ENCODE data around the gene FAM193B. TPM values are rescaled to one million over a fixed set of nuclear protein-coding genes. Genes with fewer than 3 reads are reported as not detected.

Gene FAM193B
- total and polyA plus RNA-seq, 9 of the 15 experiments (the other 6 are each of a cell fraction or from before 2014, with no cell fraction given) = 4.4 to 76.4 (median 37.3) TPM

DNA sequence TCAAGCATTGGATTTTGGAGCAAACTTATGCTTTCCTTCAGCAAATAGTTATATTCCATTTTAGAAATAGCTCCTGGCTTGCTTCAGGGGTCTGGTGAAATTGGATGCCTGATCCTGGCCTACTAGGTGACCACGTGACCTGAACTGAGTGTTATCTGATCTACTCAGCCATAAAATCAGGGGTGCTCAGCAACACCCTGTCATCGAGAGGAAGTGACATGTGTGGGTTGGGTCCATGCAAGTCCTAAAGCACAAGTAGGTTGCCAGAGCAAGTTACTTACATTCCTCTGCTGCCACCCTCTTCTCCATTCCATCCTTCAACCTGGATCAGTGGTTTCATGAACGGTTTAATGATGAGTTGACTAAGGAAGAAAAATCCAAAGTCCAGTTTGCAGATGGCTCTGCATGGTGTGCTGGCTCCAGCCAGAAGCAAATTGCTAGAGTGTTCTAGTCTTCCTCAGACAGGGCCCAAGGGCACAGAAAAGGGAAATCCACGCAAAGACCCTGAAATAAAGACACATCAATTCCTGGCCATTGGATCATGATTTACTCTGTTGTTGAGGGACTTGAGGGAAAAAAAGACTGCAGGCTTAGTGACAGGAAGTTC is 2.8 kb upstream of the FAM193B start (continued):
- peak; percentile 71; the same call in 1 of the 2 replicates for TF ChIP-seq LEF1 (IDR thresholded peaks at IDR 0.05)
- peak; percentile 50 for TF ChIP-seq MYC (IDR thresholded peaks at IDR 0.05; ENCODE audit: low read depth, low read length)
- TF ChIP-seq MYC (CRISPR knock-in tag; IDR thresholded peaks at IDR 0.05; ENCODE audit: borderline replicate concordance, low read depth) = 0 out of 2 replicates have a peak, but pooled peaks have one; percentile 23
- no peak for TF ChIP-seq ZNF551 (CRISPR knock-in tag; IDR thresholded peaks at IDR 0.05)
- peak; percentile 47; the same call in 1 of the 2 replicates for TF ChIP-seq ZNF583 (CRISPR knock-in tag; IDR thresholded peaks at IDR 0.05)
- TF ChIP-seq CBX5 (IDR thresholded peaks at IDR 0.05; ENCODE audit: borderline replicate concordance, low read depth) = no peak
- TF ChIP-seq TOE1 (IDR thresholded peaks at IDR 0.05; ENCODE audit: borderline replicate concordance) = peak; percentile 99
- TF ChIP-seq TOE1 (CRISPR knock-in tag; IDR thresholded peaks at IDR 0.05; ENCODE audit: borderline replicate concordance, low read depth) = no peak
- peak; percentile 57 for TF ChIP-seq SMARCE1 (IDR thresholded peaks at IDR 0.05)
- peak; percentile 73 for TF ChIP-seq ETV1 (tag; conservative IDR thresholded peaks at IDR 0.05; ENCODE audit: low read depth)
- TF ChIP-seq TARDBP (IDR thresholded peaks at IDR 0.05) = no peak
- no peak for TF ChIP-seq FOXP1 (CRISPR knock-in tag; IDR thresholded peaks at IDR 0.05)
- TF ChIP-seq JUND (IDR thresholded peaks at IDR 0.05; ENCODE audit: borderline replicate concordance, low read depth, low read length) = peak; percentile 60; the same call in 1 of the 2 replicates
- peak; percentile 68; the same call in 1 of the 3 replicates for TF ChIP-seq JUND (tag; IDR thresholded peaks at IDR 0.05; ENCODE audit: borderline replicate concordance, low read depth, low read length)
- TF ChIP-seq DNMT1 (IDR thresholded peaks at IDR 0.05) = no peak
- TF ChIP-seq HDAC2 (IDR thresholded peaks at IDR 0.05) = peak; percentile 47; the same call in 1 of the 2 replicates
- TF ChIP-seq SMAD2 (IDR thresholded peaks at IDR 0.05; ENCODE audit: low read depth, low read length) = no peak
- TF ChIP-seq, protein P1, sequence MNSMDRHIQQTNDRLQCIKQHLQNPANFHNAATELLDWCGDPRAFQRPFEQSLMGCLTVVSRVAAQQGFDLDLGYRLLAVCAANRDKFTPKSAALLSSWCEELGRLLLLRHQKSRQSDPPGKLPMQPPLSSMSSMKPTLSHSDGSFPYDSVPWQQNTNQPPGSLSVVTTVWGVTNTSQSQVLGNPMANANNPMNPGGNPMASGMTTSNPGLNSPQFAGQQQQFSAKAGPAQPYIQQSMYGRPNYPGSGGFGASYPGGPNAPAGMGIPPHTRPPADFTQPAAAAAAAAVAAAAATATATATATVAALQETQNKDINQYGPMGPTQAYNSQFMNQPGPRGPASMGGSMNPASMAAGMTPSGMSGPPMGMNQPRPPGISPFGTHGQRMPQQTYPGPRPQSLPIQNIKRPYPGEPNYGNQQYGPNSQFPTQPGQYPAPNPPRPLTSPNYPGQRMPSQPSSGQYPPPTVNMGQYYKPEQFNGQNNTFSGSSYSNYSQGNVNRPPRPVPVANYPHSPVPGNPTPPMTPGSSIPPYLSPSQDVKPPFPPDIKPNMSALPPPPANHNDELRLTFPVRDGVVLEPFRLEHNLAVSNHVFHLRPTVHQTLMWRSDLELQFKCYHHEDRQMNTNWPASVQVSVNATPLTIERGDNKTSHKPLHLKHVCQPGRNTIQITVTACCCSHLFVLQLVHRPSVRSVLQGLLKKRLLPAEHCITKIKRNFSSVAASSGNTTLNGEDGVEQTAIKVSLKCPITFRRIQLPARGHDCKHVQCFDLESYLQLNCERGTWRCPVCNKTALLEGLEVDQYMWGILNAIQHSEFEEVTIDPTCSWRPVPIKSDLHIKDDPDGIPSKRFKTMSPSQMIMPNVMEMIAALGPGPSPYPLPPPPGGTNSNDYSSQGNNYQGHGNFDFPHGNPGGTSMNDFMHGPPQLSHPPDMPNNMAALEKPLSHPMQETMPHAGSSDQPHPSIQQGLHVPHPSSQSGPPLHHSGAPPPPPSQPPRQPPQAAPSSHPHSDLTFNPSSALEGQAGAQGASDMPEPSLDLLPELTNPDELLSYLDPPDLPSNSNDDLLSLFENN (IDR thresholded peaks at IDR 0.05; ENCODE audit: low read depth in 2 of 2, low read length in 2 of 2) = no peak
- 0 out of 4 replicates have a peak, but pooled peaks of 1 of the 2 experiments have one; percentile 33 for TF ChIP-seq KDM1A (IDR thresholded peaks at IDR 0.05)
- peak; percentile 65 for TF ChIP-seq ARID1B (IDR thresholded peaks at IDR 0.05)
- no peak for TF ChIP-seq ADNP (tag; IDR thresholded peaks at IDR 0.05)
- no peak for TF ChIP-seq HIVEP1 (CRISPR knock-in tag; IDR thresholded peaks at IDR 0.05)
- TF ChIP-seq, protein P2, sequence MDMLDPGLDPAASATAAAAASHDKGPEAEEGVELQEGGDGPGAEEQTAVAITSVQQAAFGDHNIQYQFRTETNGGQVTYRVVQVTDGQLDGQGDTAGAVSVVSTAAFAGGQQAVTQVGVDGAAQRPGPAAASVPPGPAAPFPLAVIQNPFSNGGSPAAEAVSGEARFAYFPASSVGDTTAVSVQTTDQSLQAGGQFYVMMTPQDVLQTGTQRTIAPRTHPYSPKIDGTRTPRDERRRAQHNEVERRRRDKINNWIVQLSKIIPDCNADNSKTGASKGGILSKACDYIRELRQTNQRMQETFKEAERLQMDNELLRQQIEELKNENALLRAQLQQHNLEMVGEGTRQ (CRISPR knock-in tag; IDR thresholded peaks at IDR 0.05) = peak; percentile 94
- TF ChIP-seq TEAD1 (CRISPR knock-in tag; IDR thresholded peaks at IDR 0.05) = 0 out of 4 replicates have a peak, but pooled peaks of 1 of the 2 experiments have one; percentile 58
- TF ChIP-seq RAD51 (IDR thresholded peaks at IDR 0.05; ENCODE audit: borderline replicate concordance, low read depth) = peak; percentile 99
- TF ChIP-seq EHMT2 (IDR thresholded peaks at IDR 0.05) = peak; percentile 76
- peak in 1 of 2 experiments; percentile 78; a peak in 2 of 4 replicates for TF ChIP-seq FOXK2 (conservative IDR thresholded peaks at IDR 0.05 in 1 of 2, IDR thresholded peaks at IDR 0.05 in 1 of 2; ENCODE audit: low read depth in 2 of 2)

All from K562 (cell line).